Type B pancreatic cell (in vitro differentiated cells): ENCODE results near the gene INHBB. TPM values are rescaled to one million over a fixed set of nuclear protein-coding genes. Genes with fewer than 3 reads are reported as not detected.

Experiments used
- DNase-seq: peaks from one replicate; pipeline ENCODE4 v3.0.0; 2021; ENCODE audit warnings: mixed read lengths; ENCODE audit not compliant: unreplicated experiment; ENCODE audit errors: extremely low spot score
- H3K27ac Mint-ChIP-seq: 2 replicates; pipeline ENCODE4 v1.8.0; 2021; ENCODE audit warnings: mild to moderate bottlenecking, mixed read lengths
- H3K27me3 Mint-ChIP-seq: 2 replicates; pipeline ENCODE4 v1.8.0; 2021; ENCODE audit warnings: mixed read lengths
- H3K36me3 Mint-ChIP-seq: 2 replicates; pipeline ENCODE4 v1.8.0; 2021; ENCODE audit warnings: mixed read lengths
- H3K4me1 Mint-ChIP-seq: one replicate; pipeline ENCODE4 v1.8.0; 2021; ENCODE audit warnings: mixed read lengths; ENCODE audit not compliant: unreplicated experiment
- H3K4me3 Mint-ChIP-seq: 2 replicates; pipeline ENCODE4 v1.8.0; 2021; ENCODE audit warnings: mild to moderate bottlenecking, mixed read lengths
- H3K9me3 Mint-ChIP-seq: 2 replicates; pipeline ENCODE4 v1.8.0; 2021; ENCODE audit warnings: mixed read lengths
- total RNA-seq: library from RNA; stranded (reverse); gene quantifications from 2 replicates; pipeline ENCODE4 v1.2.1, GENCODE V29; 2021; ENCODE audit warnings: low replicate concordance
- TF ChIP-seq, protein P1 (sequence below): fragments of 200-600 bp; sonication (generic); conservative IDR thresholded peaks from 2 replicates; pipeline ENCODE4 v1.5.0; 2021; ENCODE audit warnings: antibody characterized with exemption, mild to moderate bottlenecking

The INHBB gene
- total RNA-seq, 1 donor from 2014 or later: 7.5 TPM

DNA sequence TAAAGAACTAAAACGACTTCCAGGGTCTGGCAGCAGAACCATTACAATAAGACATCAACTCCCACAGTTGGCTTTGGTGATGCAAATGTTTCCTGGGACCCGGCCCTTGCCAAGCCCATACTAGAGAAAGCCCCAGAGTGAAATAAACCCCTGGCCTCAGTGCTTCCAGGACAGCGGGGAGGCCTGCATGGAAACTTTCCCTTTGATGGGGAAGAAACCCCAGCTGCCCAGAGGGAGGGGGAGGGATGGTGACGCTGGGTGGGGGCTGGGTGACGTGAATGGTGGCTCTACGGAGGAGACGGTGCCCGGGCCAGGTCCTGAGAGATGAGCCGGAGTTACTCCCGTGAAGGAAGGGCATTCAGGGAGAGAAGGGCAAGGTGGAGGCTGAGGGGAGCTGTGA, 27.5 kb downstream of the INHBB start:
- H3K4me1 Mint-ChIP-seq: peaks cover 4% of the 10 kb centered on the region
- H3K27ac Mint-ChIP-seq: no peak overlapping the region
- no peaks in the 10 kb centered on the region for H3K9me3 Mint-ChIP-seq
- DNase-seq: no peak
- peaks cover 13% of the 10 kb centered on the region for H3K27me3 Mint-ChIP-seq
- no peaks in the 10 kb centered on the region for H3K36me3 Mint-ChIP-seq
- TF ChIP-seq, protein P1, sequence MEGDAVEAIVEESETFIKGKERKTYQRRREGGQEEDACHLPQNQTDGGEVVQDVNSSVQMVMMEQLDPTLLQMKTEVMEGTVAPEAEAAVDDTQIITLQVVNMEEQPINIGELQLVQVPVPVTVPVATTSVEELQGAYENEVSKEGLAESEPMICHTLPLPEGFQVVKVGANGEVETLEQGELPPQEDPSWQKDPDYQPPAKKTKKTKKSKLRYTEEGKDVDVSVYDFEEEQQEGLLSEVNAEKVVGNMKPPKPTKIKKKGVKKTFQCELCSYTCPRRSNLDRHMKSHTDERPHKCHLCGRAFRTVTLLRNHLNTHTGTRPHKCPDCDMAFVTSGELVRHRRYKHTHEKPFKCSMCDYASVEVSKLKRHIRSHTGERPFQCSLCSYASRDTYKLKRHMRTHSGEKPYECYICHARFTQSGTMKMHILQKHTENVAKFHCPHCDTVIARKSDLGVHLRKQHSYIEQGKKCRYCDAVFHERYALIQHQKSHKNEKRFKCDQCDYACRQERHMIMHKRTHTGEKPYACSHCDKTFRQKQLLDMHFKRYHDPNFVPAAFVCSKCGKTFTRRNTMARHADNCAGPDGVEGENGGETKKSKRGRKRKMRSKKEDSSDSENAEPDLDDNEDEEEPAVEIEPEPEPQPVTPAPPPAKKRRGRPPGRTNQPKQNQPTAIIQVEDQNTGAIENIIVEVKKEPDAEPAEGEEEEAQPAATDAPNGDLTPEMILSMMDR: no peak
- H3K4me3 Mint-ChIP-seq: no peak overlapping the region

DNA sequence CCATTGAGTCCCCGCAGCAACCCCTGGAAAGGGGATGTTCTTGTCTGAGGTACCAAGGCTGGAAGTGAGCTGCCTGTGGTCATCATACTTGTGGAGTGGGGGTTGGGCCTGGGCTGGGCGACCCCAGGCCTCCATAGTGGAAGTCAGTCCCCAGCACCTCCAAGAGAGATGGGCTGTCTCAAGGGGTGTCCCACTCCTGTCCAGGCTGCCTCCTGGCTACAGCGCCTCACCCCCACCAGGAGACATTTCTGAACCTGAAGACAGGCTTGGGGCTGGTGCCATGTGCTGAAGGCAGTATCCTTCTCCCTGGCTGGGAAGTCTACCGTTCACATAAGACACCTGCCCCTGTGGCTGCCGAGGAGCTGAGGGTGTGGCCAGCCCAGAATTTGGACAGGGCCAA, 28.9 kb downstream of the INHBB start:
- H3K4me1 Mint-ChIP-seq: peaks cover 4% of the 10 kb centered on the region
- H3K27me3 Mint-ChIP-seq: peaks cover 13% of the 10 kb centered on the region
- no peaks in the 10 kb centered on the region for H3K36me3 Mint-ChIP-seq
- no peak overlapping the region for H3K4me3 Mint-ChIP-seq
- no peak for DNase-seq
- TF ChIP-seq, protein P1: no peak
- no peak overlapping the region for H3K27ac Mint-ChIP-seq
- H3K9me3 Mint-ChIP-seq: no peaks in the 10 kb centered on the region

DNA sequence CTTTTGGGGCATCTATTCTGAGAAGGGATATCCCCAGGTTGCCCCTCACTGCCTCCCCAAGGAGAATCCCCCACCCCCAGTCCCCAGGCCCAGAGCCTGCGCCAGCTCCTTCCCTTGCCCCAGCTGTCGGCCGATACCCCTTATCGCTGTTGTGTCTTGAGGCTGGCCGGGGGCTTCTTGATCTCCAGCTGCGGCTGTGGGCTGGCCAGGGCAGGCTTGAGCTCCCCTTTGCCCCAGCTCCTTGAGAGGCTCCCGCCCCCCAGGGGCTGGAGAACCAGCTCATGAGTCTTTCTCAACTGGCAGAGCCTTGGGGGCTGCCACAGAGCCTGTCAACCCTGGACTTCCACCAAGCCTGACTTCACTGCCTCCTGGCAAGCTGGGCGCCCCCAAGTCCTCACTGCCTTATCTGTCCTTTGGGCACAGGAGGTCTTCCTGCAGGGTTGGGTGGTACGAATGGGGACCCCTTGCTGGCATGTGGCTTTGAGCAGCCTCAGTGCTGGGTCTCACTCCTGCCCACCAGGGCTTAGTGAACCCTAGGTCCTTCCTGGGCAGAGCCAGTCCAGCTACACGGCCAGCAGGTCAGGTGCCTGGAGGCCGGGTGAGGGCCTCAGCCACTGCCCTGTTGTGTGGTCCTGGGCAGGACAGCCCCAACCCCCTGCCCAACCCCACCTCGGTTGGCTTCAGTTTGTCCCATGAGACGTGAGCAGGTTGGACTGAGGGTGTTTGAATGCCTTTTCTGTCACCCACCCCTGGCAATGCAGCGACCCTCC, 29.5 kb downstream of the INHBB start:
- H3K27ac Mint-ChIP-seq: no peak overlapping the region
- DNase-seq: no peak
- no peaks in the 10 kb centered on the region for H3K36me3 Mint-ChIP-seq
- peaks cover 13% of the 10 kb centered on the region for H3K27me3 Mint-ChIP-seq
- no peak overlapping the region for H3K4me3 Mint-ChIP-seq
- no peaks in the 10 kb centered on the region for H3K9me3 Mint-ChIP-seq
- peaks cover 4% of the 10 kb centered on the region for H3K4me1 Mint-ChIP-seq
- TF ChIP-seq, protein P1: no peak

DNA sequence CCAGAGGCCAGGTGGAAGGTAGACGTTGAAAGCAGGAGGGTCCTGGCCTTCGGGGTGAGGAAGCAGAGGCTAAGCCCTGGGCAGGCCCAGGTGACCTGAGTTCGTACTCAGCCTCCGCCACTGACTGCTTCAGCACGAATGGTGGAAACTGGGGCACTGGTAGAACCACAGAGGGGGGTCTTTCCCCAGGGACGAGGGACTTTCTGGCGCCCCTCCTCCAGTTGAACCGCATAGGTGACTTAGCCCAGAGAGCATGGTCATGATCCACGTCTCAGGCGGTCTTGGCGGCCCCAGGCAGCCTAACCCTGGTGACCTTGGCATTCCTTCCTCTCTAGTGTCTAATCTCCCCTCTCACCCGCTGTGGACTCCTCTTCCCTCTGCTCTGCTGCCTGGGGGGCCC, 30.2 kb downstream of the INHBB start:
- no peaks in the 10 kb centered on the region for H3K36me3 Mint-ChIP-seq
- H3K27me3 Mint-ChIP-seq: peaks cover 13% of the 10 kb centered on the region
- no peaks in the 10 kb centered on the region for H3K9me3 Mint-ChIP-seq
- TF ChIP-seq, protein P1: no peak
- DNase-seq: no peak
- no peak overlapping the region for H3K4me3 Mint-ChIP-seq
- peaks cover 4% of the 10 kb centered on the region for H3K4me1 Mint-ChIP-seq
- H3K27ac Mint-ChIP-seq: no peak overlapping the region

DNA sequence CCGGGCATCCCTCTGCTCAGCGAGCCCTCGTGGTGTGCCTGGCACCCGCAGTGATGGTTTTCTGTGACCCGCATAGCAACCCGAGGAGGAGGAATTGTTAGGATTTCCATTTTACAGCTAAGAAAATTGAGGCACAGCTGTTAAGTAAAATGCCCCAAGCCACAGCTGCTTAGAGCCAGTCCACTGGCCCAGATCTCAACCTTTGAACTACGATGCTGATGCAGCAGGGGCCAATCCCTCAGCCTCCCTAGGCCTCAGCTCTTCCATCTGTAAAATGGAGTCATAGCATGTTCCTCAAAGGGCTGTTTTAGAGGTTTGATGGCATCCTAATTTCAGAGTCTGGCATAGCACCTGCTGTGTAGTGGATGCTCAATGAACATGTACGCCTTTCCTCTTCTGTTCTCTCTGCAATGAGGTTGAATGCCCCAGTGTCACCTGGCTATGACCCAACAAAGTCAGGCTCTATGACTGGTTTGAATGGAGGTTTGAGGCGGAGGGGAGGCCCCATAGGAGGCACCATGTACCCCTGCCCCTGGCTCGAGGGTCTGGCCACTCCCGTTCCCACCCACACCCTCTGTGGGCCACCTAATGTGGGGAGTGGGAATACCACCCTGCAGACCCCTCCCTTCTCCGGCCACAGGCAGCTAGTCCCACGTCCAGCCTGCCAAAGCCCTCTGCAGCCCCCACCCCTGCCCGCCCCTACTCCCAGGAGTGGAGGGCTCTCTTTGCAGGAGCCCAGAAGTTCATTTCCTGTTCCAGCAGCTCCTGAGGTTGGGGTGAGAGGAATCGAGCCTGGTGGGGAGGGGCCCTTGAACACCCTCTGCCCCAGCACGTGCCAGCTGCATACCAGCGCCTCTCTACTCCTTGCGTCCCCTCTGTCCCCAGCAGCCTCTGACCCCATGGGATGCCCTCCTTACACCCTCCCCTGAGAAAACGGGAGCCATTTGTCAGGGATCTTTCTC, 31.0 kb downstream of the INHBB start:
- H3K27me3 Mint-ChIP-seq: peaks cover 13% of the 10 kb centered on the region
- no peak for DNase-seq
- peaks cover 4% of the 10 kb centered on the region for H3K4me1 Mint-ChIP-seq
- no peaks in the 10 kb centered on the region for H3K9me3 Mint-ChIP-seq
- no peak overlapping the region for H3K4me3 Mint-ChIP-seq
- TF ChIP-seq, protein P1: no peak
- no peaks in the 10 kb centered on the region for H3K36me3 Mint-ChIP-seq
- H3K27ac Mint-ChIP-seq: no peak overlapping the region
